Smooth muscle cell (in vitro differentiated cells): ENCODE data around the gene PDE6B. TPM values are rescaled to one million over a fixed set of nuclear protein-coding genes. Genes with fewer than 3 reads are reported as not detected.

Experiments
- DNase-seq: peaks from one replicate; lab custom pipeline; 2025; ENCODE audit not compliant: unreplicated experiment; lab: John Stamatoyannopoulos, UW
- H2AFZ ChIP-seq: fragments of 200-600 bp; sonication (generic); 2 replicates; pipeline ENCODE4 v1.6.0; 2016; ENCODE audit warnings: antibody characterized with exemption, low read depth, mild to moderate bottlenecking
- H3F3A ChIP-seq: fragments of 200-600 bp; sonication (generic); 2 replicates; pipeline ENCODE4 v1.6.0; 2017; ENCODE audit warnings: antibody characterized with exemption, low read depth
- H3K27ac ChIP-seq: fragments of 200-600 bp; sonication (generic); 2 replicates; pipeline ENCODE4 v1.5.1; 2016; ENCODE audit warnings: low read depth, mild to moderate bottlenecking
- H3K27me3 ChIP-seq: fragments of 200-600 bp; sonication (generic); 2 replicates; pipeline ENCODE4 v1.6.1; 2016; ENCODE audit warnings: low read depth, mild to moderate bottlenecking
- H3K36me3 ChIP-seq: fragments of 200-600 bp; sonication (generic); 2 replicates; pipeline ENCODE4 v1.5.1; 2016; ENCODE audit warnings: low read depth
- H3K4me1 ChIP-seq: fragments of 200-600 bp; sonication (generic); 2 replicates; pipeline ENCODE4 v1.5.1; 2016; ENCODE audit warnings: low read depth
- H3K4me2 ChIP-seq: fragments of 200-600 bp; sonication (generic); 2 replicates; pipeline ENCODE4 v1.6.0; 2016; ENCODE audit warnings: mild to moderate bottlenecking
- H3K4me3 ChIP-seq: fragments of 200-600 bp; sonication (generic); 2 replicates; pipeline ENCODE4 v1.5.1; 2016; ENCODE audit warnings: mild to moderate bottlenecking
- H3K79me2 ChIP-seq: fragments of 200-600 bp; sonication (generic); 2 replicates; pipeline ENCODE4 v1.6.0; 2016; ENCODE audit warnings: low read depth, mild to moderate bottlenecking
- H3K9ac ChIP-seq: fragments of 200-600 bp; sonication (generic); 2 replicates; pipeline ENCODE4 v1.6.0; 2016; ENCODE audit warnings: low read depth
- H3K9me3 ChIP-seq: fragments of 200-600 bp; sonication (generic); replicated peaks from 2 replicates; pipeline ENCODE4 v1.5.1; 2016; ENCODE audit warnings: low read depth
- H4K20me1 ChIP-seq: fragments of 200-600 bp; sonication (generic); 2 replicates; pipeline ENCODE4 v1.6.0; 2016; ENCODE audit warnings: low read depth
- CTCF ChIP-seq: fragments of 200-600 bp; sonication (generic); IDR thresholded peaks from 2 replicates; pipeline ENCODE4 v1.5.1; 2017; ENCODE audit warnings: borderline replicate concordance, mild to moderate bottlenecking, antibody characterized with exemption; ENCODE audit not compliant: insufficient read depth, poor library complexity, severe bottlenecking
- WGBS: methylation state at CpG from one replicate; pipeline ENCODE4 v1.1.7; 2016; ENCODE audit warnings: low lambda C conversion rate; 5-methylcytosine and 5-hydroxymethylcytosine counted together
- polyA plus RNA-seq: library from polyadenylated mRNA; unstranded; fragments of >200 nt; fragmentation: Nextera tagmentation; extraction: Ambion mirVana; gene quantifications from 2 replicates; pipeline ENCODE4 v1.2.1, GENCODE V29; 2016
- total RNA-seq: library from RNA; depleted of rRNA; stranded (reverse); fragments of >200 nt; gene quantifications from 2 replicates; pipeline ENCODE4 v1.2.3, GENCODE V29; 2014

Gene PDE6B
- total and polyA plus RNA-seq, 2 experiments from 2014 or later = 5.1 to 9.0 TPM

DNA sequence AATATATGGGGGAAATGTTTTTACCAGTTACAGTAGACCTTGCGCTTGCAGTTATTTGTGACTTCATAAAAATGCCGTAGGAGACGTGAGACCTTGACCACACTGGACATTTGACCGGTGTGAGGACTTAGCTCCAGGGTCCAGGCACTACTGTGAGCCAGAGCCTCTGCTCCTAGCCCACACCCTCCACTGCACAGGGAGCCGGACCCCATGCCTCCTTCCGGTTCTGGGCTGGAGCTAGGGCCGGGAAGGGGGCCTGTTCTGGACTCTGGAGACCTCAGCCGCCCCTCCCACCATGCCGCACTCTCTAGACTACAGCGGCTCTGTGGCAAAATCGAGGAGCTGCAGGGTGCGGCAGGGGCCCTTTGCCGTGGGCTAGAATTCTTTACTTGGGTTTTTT is 85.5 kb downstream of the PDE6B start:
- Histone ChIP-seq H3K79me2 (peaks cover 97% of the 10 kb centered on the region), H4K20me1 (peaks cover 87% of the 10 kb centered on the region), H3K36me3 (no peaks in the 10 kb centered on the region), H3K27me3 (no peaks in the 10 kb centered on the region), H2AFZ (no peak overlapping the region), H3K4me2 (no peak overlapping the region), H3K4me1 (peaks cover 20% of the 10 kb centered on the region), H3K4me3 (no peak overlapping the region), H3K9me3 (no peaks in the 10 kb centered on the region), H3K27ac (no peak overlapping the region), H3F3A (no peaks in the 10 kb centered on the region), H3K9ac (no peak overlapping the region)
- DNase-seq = no peak
- 98% methylated on average over 13 of the region's 13 CpGs for WGBS
- TF ChIP-seq CTCF = no peak

DNA sequence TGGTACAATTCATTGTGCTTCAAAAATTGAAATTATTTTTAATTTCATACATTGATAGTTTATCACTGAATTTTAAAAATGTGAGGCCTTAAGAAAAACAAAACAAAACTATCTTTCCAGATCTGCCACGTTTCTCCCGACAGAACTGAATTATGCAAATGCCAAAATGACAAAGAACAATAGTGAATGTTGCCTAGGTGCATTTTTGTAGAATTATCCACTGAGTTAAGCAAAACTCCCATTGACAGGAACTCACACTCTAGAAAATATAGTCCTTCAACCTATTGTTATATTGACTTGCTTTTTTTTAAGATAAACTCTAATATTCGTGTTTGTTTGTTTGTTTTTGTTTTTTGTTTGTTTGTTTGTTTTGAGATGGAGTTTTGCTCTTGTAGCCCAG is 86.7 kb downstream of the PDE6B start:
- Histone ChIP-seq H3K36me3 (no peaks in the 10 kb centered on the region), H3K27ac (no peak overlapping the region), H3K27me3 (no peaks in the 10 kb centered on the region), H3K9me3 (no peaks in the 10 kb centered on the region), H4K20me1 (peaks cover 92% of the 10 kb centered on the region), H3K4me1 (peaks cover 17% of the 10 kb centered on the region), H2AFZ (no peak overlapping the region), H3K4me3 (no peak overlapping the region), H3K9ac (no peak overlapping the region), H3K79me2 (peaks cover 88% of the 10 kb centered on the region), H3F3A (no peaks in the 10 kb centered on the region), H3K4me2 (no peak overlapping the region)
- TF ChIP-seq CTCF = no peak
- WGBS = 84% methylated on average over 3 of the region's 3 CpGs
- DNase-seq = no peak

- Histone ChIP-seq H3K36me3 (no peaks in the 10 kb centered on the region), H3K4me1 (peaks cover 8% of the 10 kb centered on the region), H3F3A (no peaks in the 10 kb centered on the region), H3K4me2 (no peak overlapping the region), H3K4me3 (no peak overlapping the region), H4K20me1 (peaks cover 92% of the 10 kb centered on the region), H3K9ac (no peak overlapping the region), H3K9me3 (no peaks in the 10 kb centered on the region), H2AFZ (no peak overlapping the region), H3K27ac (no peak overlapping the region), H3K27me3 (no peaks in the 10 kb centered on the region), H3K79me2 (peaks cover 87% of the 10 kb centered on the region)
- no peak for TF ChIP-seq CTCF
- DNase-seq = no peak
- 98% methylated on average over 7 of the region's 9 CpGs for WGBS
These were observed 87.7 kb downstream of the PDE6B start for GRCh38 chr4:712916-713632.

DNA sequence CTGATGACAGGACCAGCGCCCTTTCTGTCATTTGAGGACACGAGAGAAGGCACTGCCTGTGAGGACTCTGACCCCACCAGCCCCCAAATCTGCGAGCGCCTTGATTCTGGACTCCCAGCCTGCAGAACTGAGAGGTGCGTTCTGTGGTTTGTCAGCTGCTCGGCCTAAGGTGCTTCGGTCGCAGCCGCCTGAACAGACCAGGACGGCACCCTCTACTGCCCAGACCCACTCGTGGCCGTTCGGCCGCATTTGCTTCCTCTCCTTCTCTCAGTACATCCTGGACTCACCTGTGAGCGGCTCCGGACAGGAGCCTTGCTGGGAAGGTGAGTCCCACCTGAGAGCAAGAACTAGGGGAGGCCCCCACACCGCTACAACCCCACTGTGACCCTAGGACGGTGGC is 88.7 kb downstream of the PDE6B start:
- no peaks in the 10 kb centered on the region for H3K4me1 ChIP-seq
- no peaks in the 10 kb centered on the region for H3F3A ChIP-seq
- H3K36me3 ChIP-seq = no peaks in the 10 kb centered on the region
- TF ChIP-seq CTCF = no peak
- no peak for DNase-seq
- H3K4me3 ChIP-seq = no peak overlapping the region
- WGBS = 98% methylated on average over 18 of the region's 18 CpGs
- H3K9ac ChIP-seq = no peak overlapping the region
- H3K27ac ChIP-seq = no peak overlapping the region
- H4K20me1 ChIP-seq = peaks cover 92% of the 10 kb centered on the region
- no peaks in the 10 kb centered on the region for H3K27me3 ChIP-seq
- no peak overlapping the region for H3K4me2 ChIP-seq
- peaks cover 87% of the 10 kb centered on the region for H3K79me2 ChIP-seq
- no peak overlapping the region for H2AFZ ChIP-seq
- no peaks in the 10 kb centered on the region for H3K9me3 ChIP-seq
